GM23338 (cell line): ENCODE results near the gene C2orf42. TPM values are rescaled to one million over a fixed set of nuclear protein-coding genes. Genes with fewer than 3 reads are reported as not detected.
A peak's percentile ranks its signal among the peaks of the same experiment; 100 is the strongest.

Source experiments
- ATAC-seq: fragments of 200-7000 bp; cut with Tn5 transposase; 3 replicates; pipeline ENCODE4 v1.9.1; 2020
- DNase-seq: peaks from one replicate; pipeline ENCODE4 v3.0.0-alpha.2; 2015; ENCODE audit warnings: low spot score
- H2AFZ ChIP-seq: fragments of 200-600 bp; sonication (generic); 2 replicates; pipeline ENCODE4 v1.8.0; 2016; ENCODE audit warnings: antibody characterized with exemption, mild to moderate bottlenecking, moderate library complexity
- H3F3A ChIP-seq: fragments of 200-600 bp; sonication (generic); replicated peaks from 2 replicates; pipeline ENCODE4 v1.8.0; 2017; ENCODE audit warnings: antibody characterized with exemption, mixed run types, low read depth
- H3K27ac ChIP-seq: fragments of 200-600 bp; sonication (generic); 2 replicates; pipeline ENCODE4 v1.6.1; 2016; ENCODE audit warnings: low read depth
- H3K27me3 ChIP-seq: fragments of 200-600 bp; sonication (generic); 2 replicates; pipeline ENCODE4 v1.8.0; 2016; ENCODE audit warnings: mild to moderate bottlenecking, mixed run types, moderate library complexity; ENCODE audit not compliant: insufficient read depth
- H3K36me3 ChIP-seq: fragments of 200-600 bp; sonication (generic); 2 replicates; pipeline ENCODE4 v1.8.0; 2016; ENCODE audit warnings: mild to moderate bottlenecking; ENCODE audit not compliant: insufficient read depth
- H3K4me1 ChIP-seq: fragments of 200-600 bp; sonication (generic); 2 replicates; pipeline ENCODE4 v1.8.0; 2016; ENCODE audit warnings: mild to moderate bottlenecking, moderate library complexity; ENCODE audit not compliant: insufficient read depth
- H3K4me2 ChIP-seq: fragments of 200-600 bp; sonication (generic); 2 replicates; pipeline ENCODE4 v1.7.1; 2017; ENCODE audit warnings: mixed run types
- H3K4me3 ChIP-seq: fragments of 200-600 bp; sonication (generic); 2 replicates; pipeline ENCODE4 v1.6.1; 2016; ENCODE audit warnings: mixed run types
- H3K79me2 ChIP-seq: fragments of 200-600 bp; sonication (generic); replicated peaks from 2 replicates; pipeline ENCODE4 v1.8.0; 2017; ENCODE audit warnings: mild to moderate bottlenecking; ENCODE audit not compliant: insufficient read depth
- H3K9me2 ChIP-seq: fragments of 200-600 bp; sonication (generic); 2 replicates; pipeline ENCODE4 v1.8.0; 2017; ENCODE audit not compliant: insufficient read depth
- H4K20me1 ChIP-seq: fragments of 200-600 bp; sonication (generic); replicated peaks from 2 replicates; pipeline ENCODE4 v1.8.0; 2017; ENCODE audit warnings: mild to moderate bottlenecking; ENCODE audit not compliant: insufficient read depth
- H3K27ac Mint-ChIP-seq: 2 replicates; pipeline ENCODE4 v1.8.0; 2020; ENCODE audit warnings: inconsistent platforms, mild to moderate bottlenecking, moderate library complexity, mixed read lengths
- H3K27me3 Mint-ChIP-seq: 3 replicates; pipeline ENCODE4 v1.8.0; 2022; ENCODE audit warnings: low read depth, mild to moderate bottlenecking, moderate library complexity, mixed read lengths, inconsistent platforms; ENCODE audit not compliant: insufficient read depth, poor library complexity
- H3K36me3 Mint-ChIP-seq: 3 replicates; pipeline ENCODE4 v1.8.0; 2021; ENCODE audit warnings: low read depth, mild to moderate bottlenecking, inconsistent platforms, moderate library complexity, mixed read lengths
- H3K4me1 Mint-ChIP-seq: 3 replicates; pipeline ENCODE4 v1.8.0; 2020; ENCODE audit warnings: mild to moderate bottlenecking, inconsistent platforms, mixed read lengths
- H3K4me3 Mint-ChIP-seq: 3 replicates; pipeline ENCODE4 v1.8.0; 2021; ENCODE audit warnings: moderate library complexity, mild to moderate bottlenecking, inconsistent platforms, mixed read lengths
- H3K9me3 Mint-ChIP-seq: 3 replicates; pipeline ENCODE4 v1.8.0; 2020; ENCODE audit warnings: moderate library complexity, mild to moderate bottlenecking, inconsistent platforms, mixed read lengths
- EZH2 ChIP-seq: fragments of 200-600 bp; sonication (generic); IDR thresholded peaks from one replicate; pipeline ENCODE4 v1.8.0; 2017; ENCODE audit warnings: antibody characterized with exemption, mild to moderate bottlenecking, low read depth; ENCODE audit not compliant: unreplicated experiment
- JUNB ChIP-seq: IDR thresholded peaks from one replicate; pipeline ENCODE4 v1.6.1; 2016; ENCODE audit warnings: antibody characterized with exemption; ENCODE audit not compliant: unreplicated experiment
- POLR2AphosphoS5 ChIP-seq: IDR thresholded peaks from 2 replicates; pipeline ENCODE4 v1.6.1; 2016; ENCODE audit warnings: antibody characterized with exemption, low read depth
- ZNF331 ChIP-seq: fragments of 250-450 bp; sonication (Bioruptor Pico); IDR thresholded peaks from 2 replicates; pipeline ENCODE4 v1.5.0; 2020; ENCODE audit warnings: low read depth, mild to moderate bottlenecking, moderate library complexity
- polyA plus RNA-seq: library from polyadenylated mRNA; unstranded; fragments of >200 nt; fragmentation: Nextera tagmentation; extraction: Ambion mirVana; gene quantifications from 2 replicates; pipeline ENCODE4 v1.2.1, GENCODE V29; 2016
- total RNA-seq: library from RNA; depleted of rRNA; stranded (reverse); fragments of >200 nt; shearing (Covaris generic); gene quantifications from 2 replicates; pipeline ENCODE4 v1.2.3, GENCODE V29; 2014
- TF ChIP-seq, protein P1 (sequence below), 2 experiments: fragments of 200-600 bp in 1 of 2; sonication (generic) in 1 of 2; conservative IDR thresholded peaks; 2 replicates each; pipeline versions ENCODE4 v1.5.1 to v1.6.1; 2016 to 2017; ENCODE audit warnings: antibody characterized with exemption in 2 of 2, low read depth in 2 of 2, mild to moderate bottlenecking in 2 of 2, moderate library complexity in 1 of 2
- TF ChIP-seq, protein P2 (sequence below): IDR thresholded peaks from 2 replicates; pipeline ENCODE4 v1.6.1; 2016; ENCODE audit warnings: antibody characterized with exemption
- TF ChIP-seq, protein P3 (sequence below): fragments of 250-450 bp; sonication (Bioruptor Pico); IDR thresholded peaks from 2 replicates; pipeline ENCODE4 v1.5.0; 2020; ENCODE audit warnings: mild to moderate bottlenecking, moderate library complexity

Gene C2orf42
- total and polyA plus RNA-seq, 2 experiments from 2014 or later, result 4.3 to 6.9 TPM

DNA sequence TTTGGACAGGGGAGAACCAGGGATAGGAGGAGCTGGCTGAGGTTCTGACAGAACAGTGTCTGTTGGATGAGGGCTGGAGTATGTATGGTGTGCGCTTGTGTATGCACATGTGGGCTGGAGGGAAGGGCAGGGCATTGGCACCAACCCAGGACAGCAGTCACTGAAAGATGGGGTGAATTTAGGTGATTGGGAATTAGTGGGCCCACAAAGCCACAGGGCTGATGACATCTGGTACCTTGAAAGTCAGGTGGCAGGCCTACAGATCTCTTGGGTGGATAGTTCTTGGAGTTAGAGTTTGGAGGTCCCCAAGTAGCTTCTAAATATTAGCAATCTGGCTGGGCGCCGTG is 45.7 kb downstream of the C2orf42 start (continued):
- TF ChIP-seq, protein P1, sequence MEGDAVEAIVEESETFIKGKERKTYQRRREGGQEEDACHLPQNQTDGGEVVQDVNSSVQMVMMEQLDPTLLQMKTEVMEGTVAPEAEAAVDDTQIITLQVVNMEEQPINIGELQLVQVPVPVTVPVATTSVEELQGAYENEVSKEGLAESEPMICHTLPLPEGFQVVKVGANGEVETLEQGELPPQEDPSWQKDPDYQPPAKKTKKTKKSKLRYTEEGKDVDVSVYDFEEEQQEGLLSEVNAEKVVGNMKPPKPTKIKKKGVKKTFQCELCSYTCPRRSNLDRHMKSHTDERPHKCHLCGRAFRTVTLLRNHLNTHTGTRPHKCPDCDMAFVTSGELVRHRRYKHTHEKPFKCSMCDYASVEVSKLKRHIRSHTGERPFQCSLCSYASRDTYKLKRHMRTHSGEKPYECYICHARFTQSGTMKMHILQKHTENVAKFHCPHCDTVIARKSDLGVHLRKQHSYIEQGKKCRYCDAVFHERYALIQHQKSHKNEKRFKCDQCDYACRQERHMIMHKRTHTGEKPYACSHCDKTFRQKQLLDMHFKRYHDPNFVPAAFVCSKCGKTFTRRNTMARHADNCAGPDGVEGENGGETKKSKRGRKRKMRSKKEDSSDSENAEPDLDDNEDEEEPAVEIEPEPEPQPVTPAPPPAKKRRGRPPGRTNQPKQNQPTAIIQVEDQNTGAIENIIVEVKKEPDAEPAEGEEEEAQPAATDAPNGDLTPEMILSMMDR (conservative IDR thresholded peaks at IDR 0.05; ENCODE audit: low read depth in 2 of 2), result no peak
- no peak for TF ChIP-seq ZNF331 (CRISPR knock-in tag)
- TF ChIP-seq JUNB, result no peak
- TF ChIP-seq, protein P2, sequence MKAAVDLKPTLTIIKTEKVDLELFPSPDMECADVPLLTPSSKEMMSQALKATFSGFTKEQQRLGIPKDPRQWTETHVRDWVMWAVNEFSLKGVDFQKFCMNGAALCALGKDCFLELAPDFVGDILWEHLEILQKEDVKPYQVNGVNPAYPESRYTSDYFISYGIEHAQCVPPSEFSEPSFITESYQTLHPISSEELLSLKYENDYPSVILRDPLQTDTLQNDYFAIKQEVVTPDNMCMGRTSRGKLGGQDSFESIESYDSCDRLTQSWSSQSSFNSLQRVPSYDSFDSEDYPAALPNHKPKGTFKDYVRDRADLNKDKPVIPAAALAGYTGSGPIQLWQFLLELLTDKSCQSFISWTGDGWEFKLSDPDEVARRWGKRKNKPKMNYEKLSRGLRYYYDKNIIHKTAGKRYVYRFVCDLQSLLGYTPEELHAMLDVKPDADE, result no peak
- TF ChIP-seq EZH2, result no peak
- no peak for TF ChIP-seq POLR2AphosphoS5

DNA sequence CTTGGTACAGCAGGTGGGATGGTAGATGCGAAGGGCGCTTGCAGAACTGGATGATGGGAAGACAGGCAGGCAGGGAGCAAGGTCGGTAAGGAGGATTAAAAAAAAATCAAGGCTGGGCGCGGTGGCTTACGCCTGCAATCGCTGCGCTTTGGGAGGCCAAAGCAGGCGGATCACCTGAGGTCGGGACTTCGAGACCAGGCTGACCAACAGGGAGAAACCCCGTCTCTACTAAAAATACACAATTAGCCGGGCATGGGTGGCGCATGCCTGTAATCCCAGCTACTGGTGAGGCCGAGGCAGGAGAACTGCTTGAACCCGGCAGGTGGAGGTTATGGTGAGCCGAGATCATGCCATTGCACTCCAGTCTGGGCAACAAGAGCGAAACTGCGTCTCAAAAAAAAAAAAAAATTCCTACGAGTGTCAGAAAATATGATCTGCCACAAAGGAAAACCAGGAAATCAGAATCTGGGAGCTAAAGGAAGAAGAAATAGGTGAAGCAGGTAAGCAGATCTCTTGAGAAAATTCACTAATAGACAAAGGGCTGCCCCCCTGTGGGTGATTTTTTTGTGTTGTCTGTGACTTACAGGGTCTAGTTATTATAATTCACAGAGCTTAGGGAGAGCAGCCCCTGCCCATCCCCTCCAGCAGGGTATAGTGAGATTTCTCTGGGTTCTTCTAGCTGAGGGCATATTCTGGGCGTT is 46.2 kb downstream of the C2orf42 start:
- ATAC-seq (no peak), DNase-seq (no peak)
- H3K9me3 Mint-ChIP-seq, result peaks cover 4% of the 10 kb centered on the region; the same call in 1 of the 3 replicates
- H3K36me3 ChIP-seq, result 0 out of 2 replicates have a peak, but pooled peaks cover under 1% of the 10 kb centered on the region
- H3K36me3 Mint-ChIP-seq, result peaks cover 11% of the 10 kb centered on the region
- H3K4me1 Mint-ChIP-seq, result peaks cover 33% of the 10 kb centered on the region
- H3K4me1 ChIP-seq, result peaks cover 27% of the 10 kb centered on the region
- no peak for TF ChIP-seq POLR2AphosphoS5
- TF ChIP-seq, protein P1 (conservative IDR thresholded peaks at IDR 0.05; ENCODE audit: low read depth in 2 of 2), result no peak
- TF ChIP-seq, protein P3, sequence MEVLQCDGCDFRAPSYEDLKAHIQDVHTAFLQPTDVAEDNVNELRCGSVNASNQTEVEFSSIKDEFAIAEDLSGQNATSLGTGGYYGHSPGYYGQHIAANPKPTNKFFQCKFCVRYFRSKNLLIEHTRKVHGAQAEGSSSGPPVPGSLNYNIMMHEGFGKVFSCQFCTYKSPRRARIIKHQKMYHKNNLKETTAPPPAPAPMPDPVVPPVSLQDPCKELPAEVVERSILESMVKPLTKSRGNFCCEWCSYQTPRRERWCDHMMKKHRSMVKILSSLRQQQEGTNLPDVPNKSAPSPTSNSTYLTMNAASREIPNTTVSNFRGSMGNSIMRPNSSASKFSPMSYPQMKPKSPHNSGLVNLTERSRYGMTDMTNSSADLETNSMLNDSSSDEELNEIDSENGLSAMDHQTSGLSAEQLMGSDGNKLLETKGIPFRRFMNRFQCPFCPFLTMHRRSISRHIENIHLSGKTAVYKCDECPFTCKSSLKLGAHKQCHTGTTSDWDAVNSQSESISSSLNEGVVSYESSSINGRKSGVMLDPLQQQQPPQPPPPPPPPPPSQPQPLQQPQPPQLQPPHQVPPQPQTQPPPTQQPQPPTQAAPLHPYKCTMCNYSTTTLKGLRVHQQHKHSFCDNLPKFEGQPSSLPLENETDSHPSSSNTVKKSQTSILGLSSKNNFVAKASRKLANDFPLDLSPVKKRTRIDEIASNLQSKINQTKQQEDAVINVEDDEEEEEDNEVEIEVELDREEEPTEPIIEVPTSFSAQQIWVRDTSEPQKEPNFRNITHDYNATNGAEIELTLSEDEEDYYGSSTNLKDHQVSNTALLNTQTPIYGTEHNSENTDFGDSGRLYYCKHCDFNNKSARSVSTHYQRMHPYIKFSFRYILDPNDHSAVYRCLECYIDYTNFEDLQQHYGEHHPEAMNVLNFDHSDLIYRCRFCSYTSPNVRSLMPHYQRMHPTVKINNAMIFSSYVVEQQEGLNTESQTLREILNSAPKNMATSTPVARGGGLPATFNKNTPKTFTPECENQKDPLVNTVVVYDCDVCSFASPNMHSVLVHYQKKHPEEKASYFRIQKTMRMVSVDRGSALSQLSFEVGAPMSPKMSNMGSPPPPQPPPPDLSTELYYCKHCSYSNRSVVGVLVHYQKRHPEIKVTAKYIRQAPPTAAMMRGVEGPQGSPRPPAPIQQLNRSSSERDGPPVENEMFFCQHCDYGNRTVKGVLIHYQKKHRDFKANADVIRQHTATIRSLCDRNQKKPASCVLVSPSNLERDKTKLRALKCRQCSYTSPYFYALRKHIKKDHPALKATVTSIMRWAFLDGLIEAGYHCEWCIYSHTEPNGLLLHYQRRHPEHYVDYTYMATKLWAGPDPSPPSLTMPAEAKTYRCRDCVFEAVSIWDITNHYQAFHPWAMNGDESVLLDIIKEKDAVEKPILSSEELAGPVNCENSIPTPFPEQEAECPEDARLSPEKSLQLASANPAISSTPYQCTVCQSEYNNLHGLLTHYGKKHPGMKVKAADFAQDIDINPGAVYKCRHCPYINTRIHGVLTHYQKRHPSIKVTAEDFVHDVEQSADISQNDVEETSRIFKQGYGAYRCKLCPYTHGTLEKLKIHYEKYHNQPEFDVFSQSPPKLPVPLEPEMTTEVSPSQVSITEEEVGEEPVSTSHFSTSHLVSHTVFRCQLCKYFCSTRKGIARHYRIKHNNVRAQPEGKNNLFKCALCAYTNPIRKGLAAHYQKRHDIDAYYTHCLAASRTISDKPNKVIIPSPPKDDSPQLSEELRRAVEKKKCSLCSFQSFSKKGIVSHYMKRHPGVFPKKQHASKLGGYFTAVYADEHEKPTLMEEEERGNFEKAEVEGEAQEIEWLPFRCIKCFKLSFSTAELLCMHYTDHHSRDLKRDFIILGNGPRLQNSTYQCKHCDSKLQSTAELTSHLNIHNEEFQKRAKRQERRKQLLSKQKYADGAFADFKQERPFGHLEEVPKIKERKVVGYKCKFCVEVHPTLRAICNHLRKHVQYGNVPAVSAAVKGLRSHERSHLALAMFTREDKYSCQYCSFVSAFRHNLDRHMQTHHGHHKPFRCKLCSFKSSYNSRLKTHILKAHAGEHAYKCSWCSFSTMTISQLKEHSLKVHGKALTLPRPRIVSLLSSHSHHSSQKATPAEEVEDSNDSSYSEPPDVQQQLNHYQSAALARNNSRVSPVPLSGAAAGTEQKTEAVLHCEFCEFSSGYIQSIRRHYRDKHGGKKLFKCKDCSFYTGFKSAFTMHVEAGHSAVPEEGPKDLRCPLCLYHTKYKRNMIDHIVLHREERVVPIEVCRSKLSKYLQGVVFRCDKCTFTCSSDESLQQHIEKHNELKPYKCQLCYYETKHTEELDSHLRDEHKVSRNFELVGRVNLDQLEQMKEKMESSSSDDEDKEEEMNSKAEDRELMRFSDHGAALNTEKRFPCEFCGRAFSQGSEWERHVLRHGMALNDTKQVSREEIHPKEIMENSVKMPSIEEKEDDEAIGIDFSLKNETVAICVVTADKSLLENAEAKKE (CRISPR knock-in tag), result no peak
- no peaks in the 10 kb centered on the region for H3K9me2 ChIP-seq
- peak overlapping the region; percentile 84 for H2AFZ ChIP-seq
- H3K79me2 ChIP-seq, result no peaks in the 10 kb centered on the region
- peaks cover 30% of the 10 kb centered on the region for H3F3A ChIP-seq
- H3K4me3 ChIP-seq, result no peak overlapping the region
- peaks cover 23% of the 10 kb centered on the region for H3K27me3 Mint-ChIP-seq
- H3K27me3 ChIP-seq, result no peaks in the 10 kb centered on the region
- peak overlapping the region; percentile 8 for H3K27ac Mint-ChIP-seq
- no peak overlapping the region for H3K4me2 ChIP-seq
- H3K4me3 Mint-ChIP-seq, result no peak overlapping the region; the same call in 2 of the 3 replicates
- H3K27ac ChIP-seq, result no peak overlapping the region
- no peaks in the 10 kb centered on the region for H4K20me1 ChIP-seq
